ENCODE results near the gene OR2J2.
"Not testable (repeated sequence)": the region's sequence is repeated elsewhere in the genome, so short reads cannot be mapped to it uniquely, and the experiment has no call there.

Gene OR2J2

DNA sequence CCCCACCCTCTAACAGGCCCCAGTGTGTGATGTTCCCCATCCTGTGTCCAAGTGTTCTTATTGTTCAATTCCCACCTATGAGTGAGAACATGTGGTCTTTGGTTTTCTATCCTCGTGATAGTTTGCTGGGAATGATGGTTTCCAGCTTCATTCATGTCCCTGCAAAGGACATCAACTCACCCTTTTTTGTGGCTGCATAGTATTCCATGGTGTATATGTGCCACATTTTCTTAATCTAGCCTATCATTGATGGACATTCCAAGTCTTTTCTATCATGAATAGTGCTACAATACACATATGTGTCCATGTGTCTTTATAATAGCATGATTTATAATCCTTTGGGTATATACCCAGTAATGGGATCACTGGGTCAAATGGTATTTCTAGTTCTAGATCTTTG, 15.5 kb upstream of the OR2J2 start:
- H3K4me3 ChIP-seq (ENCODE audit: extremely low read depth, insufficient read depth, low read length, poor library complexity, severe bottlenecking); H3K9me3 ChIP-seq (ENCODE audit: control insufficient read depth, low read length); H3K4me1 ChIP-seq (ENCODE audit: control insufficient read depth, insufficient read depth, low read length, poor library complexity, severe bottlenecking); H3K36me3 ChIP-seq (ENCODE audit: control insufficient read depth, insufficient read depth, low read length); H3K27ac ChIP-seq (ENCODE audit: low read depth, low read length, severe bottlenecking): not testable (repeated sequence)
- 38% methylated on average over 1 of the region's 1 CpG; no CpG with 5 or more reads in 1 of the 2 experiments for WGBS, 2 experiments (ENCODE audit: insufficient coverage in 2 of 2)

DNA sequence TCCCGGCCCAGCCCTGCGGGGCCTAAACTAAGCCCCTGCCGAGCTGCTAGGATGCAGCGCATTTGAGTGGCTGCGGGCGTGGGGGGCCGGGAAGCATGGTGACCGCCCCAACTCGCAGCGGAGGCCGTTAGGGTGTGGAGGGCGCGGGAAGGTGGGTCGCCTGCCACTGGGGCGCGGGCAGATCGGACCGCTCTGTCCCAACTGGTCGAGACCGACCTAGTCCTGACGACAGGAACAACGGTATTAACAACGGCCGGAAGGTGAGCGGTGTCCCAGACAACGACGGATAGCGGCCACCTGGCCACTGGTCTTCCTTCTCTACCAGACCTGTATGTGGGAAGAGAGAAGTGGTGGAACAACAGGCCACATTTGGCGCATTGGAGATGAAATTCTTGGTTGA, 10.8 kb upstream of the OR2J2 start:
- H3K36me3 ChIP-seq (ENCODE audit: control insufficient read depth, insufficient read depth, low read length); H3K4me3 ChIP-seq (ENCODE audit: extremely low read depth, insufficient read depth, low read length, poor library complexity, severe bottlenecking); H3K9me3 ChIP-seq (ENCODE audit: control insufficient read depth, low read length); H3K4me1 ChIP-seq (ENCODE audit: control insufficient read depth, insufficient read depth, low read length, poor library complexity, severe bottlenecking); H3K27ac ChIP-seq (ENCODE audit: low read depth, low read length, severe bottlenecking): not testable (repeated sequence)
- 80 to 91% methylated on average over 3 to 6 of the region's 29 CpGs for WGBS, 2 experiments (ENCODE audit: insufficient coverage in 2 of 2)

DNA sequence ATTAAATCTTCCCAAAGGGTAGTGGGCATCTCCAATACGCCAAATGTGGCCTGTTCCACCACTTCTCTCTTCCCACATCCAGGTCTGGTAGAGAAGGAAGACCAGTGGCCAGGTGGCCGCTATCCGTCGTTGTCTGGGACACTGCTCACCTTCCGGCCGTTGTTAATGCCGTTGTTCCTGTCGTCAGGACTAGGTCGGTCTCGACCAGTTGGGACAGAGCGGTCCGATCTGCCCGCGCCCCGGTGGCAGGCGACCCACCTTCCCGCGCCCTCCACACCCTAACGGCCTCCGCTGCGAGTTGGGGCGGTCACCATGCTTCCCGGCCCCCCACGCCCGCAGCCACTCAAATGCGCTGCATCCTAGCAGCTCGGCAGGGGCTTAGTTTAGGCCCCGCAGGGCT, 5.1 kb upstream of the OR2J2 start:
- H3K4me3 ChIP-seq (ENCODE audit: extremely low read depth, insufficient read depth, low read length, poor library complexity, severe bottlenecking); H3K4me1 ChIP-seq (ENCODE audit: control insufficient read depth, insufficient read depth, low read length, poor library complexity, severe bottlenecking); H3K36me3 ChIP-seq (ENCODE audit: control insufficient read depth, insufficient read depth, low read length); H3K9me3 ChIP-seq (ENCODE audit: control insufficient read depth, low read length); H3K27ac ChIP-seq (ENCODE audit: low read depth, low read length, severe bottlenecking): not testable (repeated sequence)
- WGBS, 2 experiments (ENCODE audit: insufficient coverage in 2 of 2) = 80 to 100% methylated on average over 1 to 6 of the region's 28 CpGs

DNA sequence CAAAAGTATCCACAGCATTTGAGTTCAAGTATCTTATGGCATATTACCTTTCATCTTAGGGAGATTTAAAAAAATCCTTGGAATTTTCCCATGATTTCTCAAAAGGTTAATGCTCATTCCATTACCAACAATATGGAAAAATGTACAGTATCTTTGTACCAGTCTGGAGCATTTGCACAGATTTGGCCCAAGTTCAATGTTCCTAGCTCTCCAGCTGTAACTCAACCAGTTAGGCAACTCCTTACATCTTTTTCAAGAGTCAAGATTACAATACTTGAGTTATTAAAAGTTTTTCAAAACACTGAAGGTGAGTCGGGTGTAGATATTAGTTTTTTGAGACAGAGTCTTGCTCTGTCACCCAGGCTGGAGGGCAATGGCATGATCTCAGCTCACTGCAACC, 1.0 kb downstream of the OR2J2 start:
- Histone ChIP-seq H3K36me3 (ENCODE audit: control insufficient read depth, insufficient read depth, low read length) (no peaks in the 10 kb centered on the region), H3K4me1 (ENCODE audit: control insufficient read depth, insufficient read depth, low read length, poor library complexity, severe bottlenecking) (no peaks in the 10 kb centered on the region), H3K9me3 (ENCODE audit: control insufficient read depth, low read length) (no peaks in the 10 kb centered on the region), H3K27ac (ENCODE audit: low read depth, low read length, severe bottlenecking) (no peak overlapping the region), H3K4me3 (ENCODE audit: extremely low read depth, insufficient read depth, low read length, poor library complexity, severe bottlenecking) (no peak overlapping the region)
- no CpG with 5 or more reads among the region's 1 CpG for WGBS, 2 experiments (ENCODE audit: insufficient coverage in 2 of 2)

DNA sequence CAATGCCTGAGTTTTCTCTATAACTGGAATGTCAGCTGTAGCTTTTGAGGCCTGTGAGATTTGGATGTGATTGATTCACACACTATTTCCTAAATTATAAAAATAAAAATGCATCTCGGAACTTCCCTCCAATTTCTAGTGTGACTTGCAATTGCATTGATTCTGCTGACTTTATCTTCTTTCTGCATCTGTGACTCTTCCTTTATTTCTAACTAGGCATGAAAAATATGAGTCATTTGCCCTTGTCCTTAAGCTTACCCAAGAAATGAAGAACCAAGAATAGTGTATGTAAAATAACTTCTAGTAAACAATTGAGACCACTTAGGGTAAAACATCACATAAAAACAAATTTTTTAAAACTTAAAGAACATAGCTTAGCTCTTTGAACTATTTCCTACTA, 12.9 kb downstream of the OR2J2 start:
- Histone ChIP-seq H3K27ac (ENCODE audit: low read depth, low read length, severe bottlenecking) (no peak overlapping the region), H3K9me3 (ENCODE audit: control insufficient read depth, low read length) (no peaks in the 10 kb centered on the region), H3K4me1 (ENCODE audit: control insufficient read depth, insufficient read depth, low read length, poor library complexity, severe bottlenecking) (no peaks in the 10 kb centered on the region), H3K36me3 (ENCODE audit: control insufficient read depth, insufficient read depth, low read length) (no peaks in the 10 kb centered on the region), H3K4me3 (ENCODE audit: extremely low read depth, insufficient read depth, low read length, poor library complexity, severe bottlenecking) (no peak overlapping the region)
- no CpG with 5 or more reads among the region's 1 CpG for WGBS, 2 experiments (ENCODE audit: insufficient coverage in 2 of 2)

DNA sequence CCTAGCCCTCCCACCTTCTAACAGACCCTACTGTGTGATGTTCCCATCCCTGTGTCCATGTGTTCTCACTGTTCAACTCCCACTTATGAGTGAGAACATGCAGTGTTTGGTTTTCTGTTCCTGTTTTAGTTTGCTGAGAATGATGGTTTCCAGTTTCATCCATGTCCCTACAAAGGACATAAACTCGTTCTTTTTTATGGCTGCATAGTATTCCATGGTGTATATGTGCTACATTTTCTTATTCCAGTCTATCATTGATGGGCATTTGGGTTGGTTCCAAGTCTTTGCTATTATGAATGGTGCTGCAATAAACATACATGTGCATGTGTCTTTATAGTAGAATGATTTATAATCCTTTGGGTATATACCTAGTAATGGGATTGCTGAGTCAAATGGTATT, 18.0 kb downstream of the OR2J2 start:
- not testable (repeated sequence) for H3K9me3 ChIP-seq (ENCODE audit: control insufficient read depth, low read length); H3K36me3 ChIP-seq (ENCODE audit: control insufficient read depth, insufficient read depth, low read length); H3K4me1 ChIP-seq (ENCODE audit: control insufficient read depth, insufficient read depth, low read length, poor library complexity, severe bottlenecking); H3K4me3 ChIP-seq (ENCODE audit: extremely low read depth, insufficient read depth, low read length, poor library complexity, severe bottlenecking); H3K27ac ChIP-seq (ENCODE audit: low read depth, low read length, severe bottlenecking)
- WGBS, 2 experiments (ENCODE audit: insufficient coverage in 2 of 2) = 80% methylated on average over 1 of the region's 1 CpG; no CpG with 5 or more reads in 1 of the 2 experiments

DNA sequence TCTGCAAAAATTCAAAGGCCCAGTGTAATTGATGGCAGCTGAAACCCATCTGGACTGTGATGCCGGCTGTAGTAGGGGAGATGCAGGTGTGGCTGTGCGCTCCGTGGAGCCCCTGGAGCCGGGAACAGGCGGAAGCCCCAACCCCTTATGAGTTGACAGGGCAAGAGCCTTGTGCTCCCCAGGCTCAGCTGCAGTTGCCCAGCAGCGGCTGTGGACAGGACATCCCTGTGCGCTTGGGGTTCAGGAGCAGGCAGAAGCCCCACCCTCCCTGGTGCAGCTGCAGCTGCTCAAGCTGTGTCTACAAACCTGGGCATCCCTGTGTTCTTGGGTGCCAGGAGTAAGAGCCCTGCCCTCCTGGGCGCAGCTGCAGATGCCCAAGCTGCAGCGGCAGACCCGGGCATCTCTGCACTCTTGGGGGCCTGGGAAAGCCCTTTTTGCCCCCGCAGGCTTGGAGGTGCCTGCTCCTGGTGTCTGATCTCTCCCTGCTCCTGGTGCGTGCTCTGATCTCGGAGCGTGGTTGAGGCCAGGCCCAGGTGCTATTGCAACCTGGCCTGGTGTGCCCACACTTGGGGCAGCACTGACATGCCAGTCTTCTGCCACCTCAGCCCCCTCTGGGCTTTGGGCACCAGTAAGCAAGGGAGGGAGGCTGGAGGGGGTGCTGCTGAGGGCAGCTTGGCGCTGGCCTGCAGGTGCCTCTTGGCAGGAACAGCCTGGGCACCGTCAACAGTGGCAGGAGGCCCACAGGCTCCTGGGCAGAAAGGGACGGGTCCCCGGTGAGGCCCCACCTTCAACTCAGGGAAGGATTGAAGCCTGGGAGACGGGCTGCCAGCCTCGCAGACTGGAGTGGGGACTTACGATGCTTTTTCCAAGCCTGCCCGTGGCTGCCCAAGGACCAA, 30.3 kb downstream of the OR2J2 start:
- no peak overlapping the region for H3K27ac ChIP-seq (ENCODE audit: low read depth, low read length, severe bottlenecking)
- H3K4me1 ChIP-seq (ENCODE audit: control insufficient read depth, insufficient read depth, low read length, poor library complexity, severe bottlenecking) = no peaks in the 10 kb centered on the region
- H3K9me3 ChIP-seq (ENCODE audit: control insufficient read depth, low read length) = no peaks in the 10 kb centered on the region
- H3K36me3 ChIP-seq (ENCODE audit: control insufficient read depth, insufficient read depth, low read length) = no peaks in the 10 kb centered on the region
- H3K4me3 ChIP-seq (ENCODE audit: extremely low read depth, insufficient read depth, low read length, poor library complexity, severe bottlenecking) = no peak overlapping the region
- 87 to 89% methylated on average over 20 to 21 of the region's 22 CpGs for WGBS, 2 experiments (ENCODE audit: insufficient coverage in 2 of 2)

DNA sequence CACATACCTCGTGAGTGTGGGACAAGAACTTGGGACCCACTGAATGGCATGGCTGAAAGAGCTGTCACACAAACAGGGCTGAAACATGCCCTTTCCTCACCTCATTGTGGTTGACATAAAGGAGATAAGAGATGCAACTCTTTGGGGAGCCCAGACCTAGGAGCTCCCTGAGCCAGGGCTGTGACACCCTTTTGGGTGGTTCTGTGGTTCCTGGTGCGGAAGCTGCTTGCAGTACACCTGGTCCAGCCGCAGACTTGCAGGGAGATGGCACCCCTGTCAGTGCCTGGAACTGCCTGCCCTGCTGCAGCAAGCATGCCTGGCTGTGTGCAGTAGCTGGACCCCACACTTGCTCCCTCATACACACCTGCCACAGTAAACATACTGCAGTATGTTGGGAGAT, 31.3 kb downstream of the OR2J2 start:
- Histone ChIP-seq H3K4me1 (ENCODE audit: control insufficient read depth, insufficient read depth, low read length, poor library complexity, severe bottlenecking) (no peaks in the 10 kb centered on the region), H3K4me3 (ENCODE audit: extremely low read depth, insufficient read depth, low read length, poor library complexity, severe bottlenecking) (no peak overlapping the region), H3K27ac (ENCODE audit: low read depth, low read length, severe bottlenecking) (no peak overlapping the region), H3K9me3 (ENCODE audit: control insufficient read depth, low read length) (no peaks in the 10 kb centered on the region), H3K36me3 (ENCODE audit: control insufficient read depth, insufficient read depth, low read length) (no peaks in the 10 kb centered on the region)
- 92 to 100% methylated on average over 1 to 3 of the region's 3 CpGs for WGBS, 2 experiments (ENCODE audit: insufficient coverage in 2 of 2)

DNA sequence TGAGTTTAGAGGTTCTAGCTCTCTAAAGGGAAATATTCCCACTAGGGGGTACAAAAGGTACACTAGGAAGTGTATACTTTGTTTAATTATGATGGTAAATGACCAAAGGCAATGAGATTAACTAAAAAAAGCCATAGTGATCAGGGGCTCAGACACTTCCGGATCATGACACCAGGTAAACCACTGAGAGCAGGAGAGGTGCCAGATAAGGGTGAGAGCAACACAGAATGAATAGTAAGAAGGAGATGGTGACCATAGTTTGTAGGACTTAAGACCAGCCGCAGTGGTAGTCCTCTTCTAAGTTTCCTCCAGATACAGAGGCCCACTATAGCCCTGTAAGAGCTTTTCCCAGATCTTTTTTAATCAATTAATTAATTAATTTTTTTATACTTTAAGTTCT, 40.8 kb downstream of the OR2J2 start:
- Histone ChIP-seq H3K4me1 (ENCODE audit: control insufficient read depth, insufficient read depth, low read length, poor library complexity, severe bottlenecking) (no peaks in the 10 kb centered on the region), H3K4me3 (ENCODE audit: extremely low read depth, insufficient read depth, low read length, poor library complexity, severe bottlenecking) (no peak overlapping the region), H3K9me3 (ENCODE audit: control insufficient read depth, low read length) (no peaks in the 10 kb centered on the region), H3K27ac (ENCODE audit: low read depth, low read length, severe bottlenecking) (no peak overlapping the region), H3K36me3 (ENCODE audit: control insufficient read depth, insufficient read depth, low read length) (no peaks in the 10 kb centered on the region)
- WGBS, 2 experiments (ENCODE audit: insufficient coverage in 2 of 2) = 75 to 90% methylated on average over 1 of the region's 2 CpGs

DNA sequence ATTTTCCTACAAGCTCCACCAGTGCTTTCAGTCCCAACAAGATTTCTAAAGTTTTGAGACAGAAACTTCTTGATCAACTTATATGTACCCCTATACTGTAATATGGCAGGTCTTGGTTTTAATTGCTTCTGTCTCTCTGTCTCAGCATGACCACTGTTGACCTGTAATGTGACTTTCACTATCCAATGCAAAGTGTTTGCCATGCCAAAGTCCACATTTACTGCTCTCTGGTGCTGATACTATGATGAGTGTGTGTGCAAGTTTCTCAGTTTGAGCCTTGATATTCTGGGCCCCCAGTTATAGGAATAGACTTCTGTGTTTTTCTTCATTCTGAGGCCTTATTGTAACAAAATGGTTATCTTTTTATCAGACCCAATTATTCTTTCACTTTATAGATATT, 45.8 kb downstream of the OR2J2 start:
- Histone ChIP-seq H3K27ac (ENCODE audit: low read depth, low read length, severe bottlenecking) (no peak overlapping the region), H3K4me3 (ENCODE audit: extremely low read depth, insufficient read depth, low read length, poor library complexity, severe bottlenecking) (no peak overlapping the region), H3K4me1 (ENCODE audit: control insufficient read depth, insufficient read depth, low read length, poor library complexity, severe bottlenecking) (no peaks in the 10 kb centered on the region), H3K36me3 (ENCODE audit: control insufficient read depth, insufficient read depth, low read length) (no peaks in the 10 kb centered on the region), H3K9me3 (ENCODE audit: control insufficient read depth, low read length) (no peaks in the 10 kb centered on the region)

DNA sequence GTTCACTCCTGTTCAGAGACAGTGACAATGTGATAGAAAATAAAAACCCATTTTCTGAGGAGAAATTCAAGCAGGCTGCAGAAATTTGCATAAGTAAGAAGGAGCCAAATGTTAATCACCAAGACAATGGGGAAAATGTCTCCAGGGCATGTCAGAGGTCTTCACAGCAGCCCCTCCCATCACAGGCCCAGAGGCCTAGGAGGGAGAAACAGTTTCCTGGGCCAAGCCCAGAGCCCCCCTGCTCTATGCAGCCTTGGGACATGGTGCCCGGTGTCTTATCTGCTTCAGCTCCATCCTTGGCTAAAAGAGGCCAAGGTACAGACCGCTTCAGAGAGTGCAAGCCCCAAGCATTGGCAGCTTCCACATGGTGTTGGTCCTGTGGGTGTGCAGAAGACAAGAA, 46.5 kb downstream of the OR2J2 start:
- WGBS, 2 experiments (ENCODE audit: insufficient coverage in 2 of 2) = 60 to 71% methylated on average over 2 of the region's 2 CpGs
- H3K27ac ChIP-seq (ENCODE audit: low read depth, low read length, severe bottlenecking); H3K4me3 ChIP-seq (ENCODE audit: extremely low read depth, insufficient read depth, low read length, poor library complexity, severe bottlenecking); H3K9me3 ChIP-seq (ENCODE audit: control insufficient read depth, low read length); H3K36me3 ChIP-seq (ENCODE audit: control insufficient read depth, insufficient read depth, low read length); H3K4me1 ChIP-seq (ENCODE audit: control insufficient read depth, insufficient read depth, low read length, poor library complexity, severe bottlenecking): not testable (repeated sequence)
